Measurements from ENCODE around the gene RIMKLA. TPM values are rescaled to one million over a fixed set of nuclear protein-coding genes. Genes with fewer than 3 reads are reported as not detected.

Gene RIMKLA
- total and polyA plus RNA-seq, 2 of the 13 experiments (the other 11 are each of a cell fraction or from before 2014, with no cell fraction given), result 2.5 to 3.8 TPM

DNA sequence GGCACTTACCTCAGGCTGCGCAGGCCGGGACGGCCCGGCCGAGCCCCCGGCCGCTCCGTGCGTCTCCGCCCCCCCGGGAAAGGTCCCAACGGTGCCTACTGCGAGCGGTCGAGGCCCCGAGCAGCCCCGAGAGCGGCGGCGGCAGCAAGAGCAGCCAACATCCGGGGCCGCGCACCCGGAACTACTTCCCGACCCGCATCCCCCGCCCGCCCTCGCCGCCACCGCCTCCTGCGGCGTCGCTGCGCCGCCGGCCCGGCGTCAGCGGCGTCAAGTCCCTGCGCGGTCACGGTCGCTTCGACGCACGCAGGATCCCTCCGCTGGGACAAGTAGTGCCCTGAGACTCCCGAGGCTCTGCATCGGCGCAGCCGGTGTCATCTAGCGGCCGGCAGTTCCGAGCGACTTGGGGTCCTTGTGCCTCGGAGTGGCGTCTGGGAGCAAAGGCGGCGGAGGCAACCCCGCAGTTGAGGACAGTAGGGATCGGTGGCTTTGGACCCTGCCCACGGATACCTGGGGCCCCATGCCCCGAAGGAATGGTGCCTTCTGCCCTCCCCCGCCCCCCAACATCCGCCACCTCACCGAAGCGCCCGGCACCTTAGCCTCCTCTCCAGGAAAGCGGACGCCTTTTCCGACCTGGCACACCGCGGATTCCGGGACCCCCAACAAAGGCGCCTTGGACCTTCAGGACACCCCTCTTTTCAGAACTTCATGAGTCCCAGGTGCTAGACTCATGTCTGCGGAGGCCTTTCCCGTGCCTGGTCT lies 45.4 kb upstream of the RIMKLA start, which contains the start of gene FOXJ3 (continued):
- TF ChIP-seq, protein P1, sequence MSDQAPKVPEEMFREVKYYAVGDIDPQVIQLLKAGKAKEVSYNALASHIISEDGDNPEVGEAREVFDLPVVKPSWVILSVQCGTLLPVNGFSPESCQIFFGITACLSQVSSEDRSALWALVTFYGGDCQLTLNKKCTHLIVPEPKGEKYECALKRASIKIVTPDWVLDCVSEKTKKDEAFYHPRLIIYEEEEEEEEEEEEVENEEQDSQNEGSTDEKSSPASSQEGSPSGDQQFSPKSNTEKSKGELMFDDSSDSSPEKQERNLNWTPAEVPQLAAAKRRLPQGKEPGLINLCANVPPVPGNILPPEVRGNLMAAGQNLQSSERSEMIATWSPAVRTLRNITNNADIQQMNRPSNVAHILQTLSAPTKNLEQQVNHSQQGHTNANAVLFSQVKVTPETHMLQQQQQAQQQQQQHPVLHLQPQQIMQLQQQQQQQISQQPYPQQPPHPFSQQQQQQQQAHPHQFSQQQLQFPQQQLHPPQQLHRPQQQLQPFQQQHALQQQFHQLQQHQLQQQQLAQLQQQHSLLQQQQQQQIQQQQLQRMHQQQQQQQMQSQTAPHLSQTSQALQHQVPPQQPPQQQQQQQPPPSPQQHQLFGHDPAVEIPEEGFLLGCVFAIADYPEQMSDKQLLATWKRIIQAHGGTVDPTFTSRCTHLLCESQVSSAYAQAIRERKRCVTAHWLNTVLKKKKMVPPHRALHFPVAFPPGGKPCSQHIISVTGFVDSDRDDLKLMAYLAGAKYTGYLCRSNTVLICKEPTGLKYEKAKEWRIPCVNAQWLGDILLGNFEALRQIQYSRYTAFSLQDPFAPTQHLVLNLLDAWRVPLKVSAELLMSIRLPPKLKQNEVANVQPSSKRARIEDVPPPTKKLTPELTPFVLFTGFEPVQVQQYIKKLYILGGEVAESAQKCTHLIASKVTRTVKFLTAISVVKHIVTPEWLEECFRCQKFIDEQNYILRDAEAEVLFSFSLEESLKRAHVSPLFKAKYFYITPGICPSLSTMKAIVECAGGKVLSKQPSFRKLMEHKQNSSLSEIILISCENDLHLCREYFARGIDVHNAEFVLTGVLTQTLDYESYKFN (CRISPR knock-in tag; conservative IDR thresholded peaks at IDR 0.05), result peak; percentile 66
- TF ChIP-seq ZNF337 (CRISPR knock-in tag; IDR thresholded peaks at IDR 0.05; ENCODE audit: borderline replicate concordance, low read depth), result no peak
- TF ChIP-seq JARID2 (CRISPR knock-in tag; IDR thresholded peaks at IDR 0.05; ENCODE audit: insufficient replicate concordance), result no peak
- peak; percentile 88; the same call in 1 of the 2 replicates for TF ChIP-seq ZNF788 (CRISPR knock-in tag; IDR thresholded peaks at IDR 0.05; ENCODE audit: borderline replicate concordance)
- TF ChIP-seq MIER3 (CRISPR knock-in tag; IDR thresholded peaks at IDR 0.05; ENCODE audit: borderline replicate concordance), result peak; percentile 94
- no peak for TF ChIP-seq WIZ (CRISPR knock-in tag; IDR thresholded peaks at IDR 0.05)
- TF ChIP-seq, protein P2, sequence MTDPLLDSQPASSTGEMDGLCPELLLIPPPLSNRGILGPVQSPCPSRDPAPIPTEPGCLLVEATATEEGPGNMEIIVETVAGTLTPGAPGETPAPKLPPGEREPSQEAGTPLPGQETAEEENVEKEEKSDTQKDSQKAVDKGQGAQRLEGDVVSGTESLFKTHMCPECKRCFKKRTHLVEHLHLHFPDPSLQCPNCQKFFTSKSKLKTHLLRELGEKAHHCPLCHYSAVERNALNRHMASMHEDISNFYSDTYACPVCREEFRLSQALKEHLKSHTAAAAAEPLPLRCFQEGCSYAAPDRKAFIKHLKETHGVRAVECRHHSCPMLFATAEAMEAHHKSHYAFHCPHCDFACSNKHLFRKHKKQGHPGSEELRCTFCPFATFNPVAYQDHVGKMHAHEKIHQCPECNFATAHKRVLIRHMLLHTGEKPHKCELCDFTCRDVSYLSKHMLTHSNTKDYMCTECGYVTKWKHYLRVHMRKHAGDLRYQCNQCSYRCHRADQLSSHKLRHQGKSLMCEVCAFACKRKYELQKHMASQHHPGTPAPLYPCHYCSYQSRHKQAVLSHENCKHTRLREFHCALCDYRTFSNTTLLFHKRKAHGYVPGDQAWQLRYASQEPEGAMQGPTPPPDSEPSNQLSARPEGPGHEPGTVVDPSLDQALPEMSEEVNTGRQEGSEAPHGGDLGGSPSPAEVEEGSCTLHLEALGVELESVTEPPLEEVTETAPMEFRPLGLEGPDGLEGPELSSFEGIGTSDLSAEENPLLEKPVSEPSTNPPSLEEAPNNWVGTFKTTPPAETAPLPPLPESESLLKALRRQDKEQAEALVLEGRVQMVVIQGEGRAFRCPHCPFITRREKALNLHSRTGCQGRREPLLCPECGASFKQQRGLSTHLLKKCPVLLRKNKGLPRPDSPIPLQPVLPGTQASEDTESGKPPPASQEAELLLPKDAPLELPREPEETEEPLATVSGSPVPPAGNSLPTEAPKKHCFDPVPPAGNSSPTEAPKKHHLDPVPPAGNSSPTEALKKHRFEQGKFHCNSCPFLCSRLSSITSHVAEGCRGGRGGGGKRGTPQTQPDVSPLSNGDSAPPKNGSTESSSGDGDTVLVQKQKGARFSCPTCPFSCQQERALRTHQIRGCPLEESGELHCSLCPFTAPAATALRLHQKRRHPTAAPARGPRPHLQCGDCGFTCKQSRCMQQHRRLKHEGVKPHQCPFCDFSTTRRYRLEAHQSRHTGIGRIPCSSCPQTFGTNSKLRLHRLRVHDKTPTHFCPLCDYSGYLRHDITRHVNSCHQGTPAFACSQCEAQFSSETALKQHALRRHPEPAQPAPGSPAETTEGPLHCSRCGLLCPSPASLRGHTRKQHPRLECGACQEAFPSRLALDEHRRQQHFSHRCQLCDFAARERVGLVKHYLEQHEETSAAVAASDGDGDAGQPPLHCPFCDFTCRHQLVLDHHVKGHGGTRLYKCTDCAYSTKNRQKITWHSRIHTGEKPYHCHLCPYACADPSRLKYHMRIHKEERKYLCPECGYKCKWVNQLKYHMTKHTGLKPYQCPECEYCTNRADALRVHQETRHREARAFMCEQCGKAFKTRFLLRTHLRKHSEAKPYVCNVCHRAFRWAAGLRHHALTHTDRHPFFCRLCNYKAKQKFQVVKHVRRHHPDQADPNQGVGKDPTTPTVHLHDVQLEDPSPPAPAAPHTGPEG (CRISPR knock-in tag; IDR thresholded peaks at IDR 0.05), result peak; percentile 76
- TF ChIP-seq, protein P3, sequence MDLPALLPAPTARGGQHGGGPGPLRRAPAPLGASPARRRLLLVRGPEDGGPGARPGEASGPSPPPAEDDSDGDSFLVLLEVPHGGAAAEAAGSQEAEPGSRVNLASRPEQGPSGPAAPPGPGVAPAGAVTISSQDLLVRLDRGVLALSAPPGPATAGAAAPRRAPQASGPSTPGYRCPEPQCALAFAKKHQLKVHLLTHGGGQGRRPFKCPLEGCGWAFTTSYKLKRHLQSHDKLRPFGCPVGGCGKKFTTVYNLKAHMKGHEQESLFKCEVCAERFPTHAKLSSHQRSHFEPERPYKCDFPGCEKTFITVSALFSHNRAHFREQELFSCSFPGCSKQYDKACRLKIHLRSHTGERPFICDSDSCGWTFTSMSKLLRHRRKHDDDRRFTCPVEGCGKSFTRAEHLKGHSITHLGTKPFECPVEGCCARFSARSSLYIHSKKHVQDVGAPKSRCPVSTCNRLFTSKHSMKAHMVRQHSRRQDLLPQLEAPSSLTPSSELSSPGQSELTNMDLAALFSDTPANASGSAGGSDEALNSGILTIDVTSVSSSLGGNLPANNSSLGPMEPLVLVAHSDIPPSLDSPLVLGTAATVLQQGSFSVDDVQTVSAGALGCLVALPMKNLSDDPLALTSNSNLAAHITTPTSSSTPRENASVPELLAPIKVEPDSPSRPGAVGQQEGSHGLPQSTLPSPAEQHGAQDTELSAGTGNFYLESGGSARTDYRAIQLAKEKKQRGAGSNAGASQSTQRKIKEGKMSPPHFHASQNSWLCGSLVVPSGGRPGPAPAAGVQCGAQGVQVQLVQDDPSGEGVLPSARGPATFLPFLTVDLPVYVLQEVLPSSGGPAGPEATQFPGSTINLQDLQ (CRISPR knock-in tag; IDR thresholded peaks at IDR 0.05), result 0 out of 2 replicates have a peak, but pooled peaks have one; percentile 69
- TF ChIP-seq FOXK1 (CRISPR knock-in tag; IDR thresholded peaks at IDR 0.05; ENCODE audit: borderline replicate concordance, low read depth), result peak; percentile 89; the same call in 1 of the 2 replicates
- TF ChIP-seq ZNF17 (CRISPR knock-in tag; IDR thresholded peaks at IDR 0.05), result no peak
- TF ChIP-seq FIP1L1 (IDR thresholded peaks at IDR 0.05; ENCODE audit: borderline replicate concordance, insufficient read depth, low read depth, low read length), result no peak
- peak; percentile 95 for TF ChIP-seq CC2D1A (CRISPR knock-in tag; IDR thresholded peaks at IDR 0.05)
- no peak for TF ChIP-seq FOXC1 (CRISPR knock-in tag; IDR thresholded peaks at IDR 0.05; ENCODE audit: borderline replicate concordance)
- no peak for TF ChIP-seq TCF7L2 (IDR thresholded peaks at IDR 0.05; ENCODE audit: low read depth, low read length)
- TF ChIP-seq MXI1 (IDR thresholded peaks at IDR 0.05; ENCODE audit: borderline replicate concordance, low read depth, low read length), result peak; percentile 79; the same call in 2 of the 3 replicates

All from HepG2 (cell line).